ENCODE data around the gene ESM1.

DNA sequence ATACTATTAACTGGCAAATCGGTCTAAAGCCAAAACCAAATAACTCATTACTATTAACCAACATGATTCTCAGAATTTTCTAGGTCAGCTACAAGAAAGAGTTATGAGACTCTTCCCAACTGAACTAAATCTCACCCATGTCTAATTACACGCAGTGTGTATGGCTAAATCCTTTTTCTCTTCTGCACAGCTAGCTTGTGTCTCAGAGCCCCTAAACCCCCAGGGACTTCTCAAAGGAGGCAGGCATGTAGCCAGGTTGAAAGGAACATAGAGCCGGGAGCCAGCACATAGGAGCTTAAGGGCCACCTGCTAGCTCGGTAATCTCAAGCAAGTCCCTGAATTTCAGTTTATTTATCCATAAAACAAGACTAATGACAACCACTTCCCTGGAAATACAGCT, 36.4 kb upstream of the ESM1 start:
- TF ChIP-seq, protein P1, sequence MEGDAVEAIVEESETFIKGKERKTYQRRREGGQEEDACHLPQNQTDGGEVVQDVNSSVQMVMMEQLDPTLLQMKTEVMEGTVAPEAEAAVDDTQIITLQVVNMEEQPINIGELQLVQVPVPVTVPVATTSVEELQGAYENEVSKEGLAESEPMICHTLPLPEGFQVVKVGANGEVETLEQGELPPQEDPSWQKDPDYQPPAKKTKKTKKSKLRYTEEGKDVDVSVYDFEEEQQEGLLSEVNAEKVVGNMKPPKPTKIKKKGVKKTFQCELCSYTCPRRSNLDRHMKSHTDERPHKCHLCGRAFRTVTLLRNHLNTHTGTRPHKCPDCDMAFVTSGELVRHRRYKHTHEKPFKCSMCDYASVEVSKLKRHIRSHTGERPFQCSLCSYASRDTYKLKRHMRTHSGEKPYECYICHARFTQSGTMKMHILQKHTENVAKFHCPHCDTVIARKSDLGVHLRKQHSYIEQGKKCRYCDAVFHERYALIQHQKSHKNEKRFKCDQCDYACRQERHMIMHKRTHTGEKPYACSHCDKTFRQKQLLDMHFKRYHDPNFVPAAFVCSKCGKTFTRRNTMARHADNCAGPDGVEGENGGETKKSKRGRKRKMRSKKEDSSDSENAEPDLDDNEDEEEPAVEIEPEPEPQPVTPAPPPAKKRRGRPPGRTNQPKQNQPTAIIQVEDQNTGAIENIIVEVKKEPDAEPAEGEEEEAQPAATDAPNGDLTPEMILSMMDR (IDR thresholded peaks at IDR 0.05) = no peak
- TF ChIP-seq POLR2A (IDR thresholded peaks at IDR 0.05) = no peak
